GM18498 (cell line): Measurements from ENCODE around the gene CLPTM1.
A peak's percentile ranks its signal among the peaks of the same experiment; 100 is the strongest.
"Not testable (repeated sequence)": the region's sequence is repeated elsewhere in the genome, so short reads cannot be mapped to it uniquely, and the experiment has no call there.

Source experiments
- ATAC-seq: cut with Tn5 transposase; IDR thresholded peaks from one replicate; pipeline ENCODE4 v1.9.1; 2021; ENCODE audit warnings: mild to moderate bottlenecking, moderate library complexity; ENCODE audit not compliant: unreplicated experiment

CLPTM1 gene

DNA sequence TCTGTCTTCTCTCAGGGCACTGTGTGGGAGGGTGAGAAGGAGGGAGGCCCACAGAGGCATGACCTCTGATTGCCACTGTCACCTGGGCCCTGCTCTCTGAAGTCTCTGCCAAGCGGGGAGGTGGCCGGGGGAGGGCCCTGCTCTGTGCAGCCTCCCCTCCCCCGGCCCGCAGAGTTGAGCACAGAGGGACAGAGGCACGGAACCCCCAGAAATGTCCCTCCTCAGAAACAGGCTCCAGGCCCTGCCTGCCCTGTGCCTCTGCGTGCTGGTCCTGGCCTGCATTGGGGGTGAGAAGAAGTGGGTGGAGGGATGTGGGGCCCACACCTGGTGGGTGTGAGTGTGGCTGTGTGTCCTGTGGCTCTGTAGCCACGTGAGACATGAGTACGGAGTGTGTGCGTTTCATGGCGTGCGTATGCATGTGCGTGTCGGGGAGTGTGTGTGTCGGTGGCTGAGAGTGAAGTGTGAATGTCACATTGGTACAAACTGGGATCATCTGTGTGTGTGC, 13.1 kb upstream of the CLPTM1 start, which contains the start of gene APOC4:
Gene APOC4 (plus strand): TSS at position 171 of the 505 bp plus-strand sequence. CDS start 41 bp downstream, at position 212.
- ATAC-seq: no peak

DNA sequence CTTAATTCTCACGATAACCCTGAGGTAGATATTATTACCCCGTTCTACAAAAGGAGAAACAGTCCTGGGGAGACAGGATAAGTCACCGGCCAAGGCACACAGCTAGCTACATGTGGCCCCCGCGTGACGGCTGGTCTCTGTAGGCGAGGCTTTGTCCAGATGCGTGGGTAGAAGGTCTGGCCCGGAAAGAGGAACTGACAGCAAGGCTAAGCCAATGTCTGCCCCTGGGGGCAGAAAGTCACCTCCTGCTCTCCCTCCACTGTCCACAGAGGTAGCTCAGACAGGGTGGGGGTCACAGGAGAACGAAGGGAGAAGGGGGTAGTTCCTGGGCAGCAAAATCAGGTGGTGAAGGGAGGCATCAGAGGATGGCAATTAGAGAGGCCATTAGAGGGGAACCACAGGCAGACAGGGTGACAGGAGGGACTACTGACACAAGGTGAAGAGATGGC, 11.4 kb upstream of the CLPTM1 start:
- ATAC-seq: peak; percentile 67

DNA sequence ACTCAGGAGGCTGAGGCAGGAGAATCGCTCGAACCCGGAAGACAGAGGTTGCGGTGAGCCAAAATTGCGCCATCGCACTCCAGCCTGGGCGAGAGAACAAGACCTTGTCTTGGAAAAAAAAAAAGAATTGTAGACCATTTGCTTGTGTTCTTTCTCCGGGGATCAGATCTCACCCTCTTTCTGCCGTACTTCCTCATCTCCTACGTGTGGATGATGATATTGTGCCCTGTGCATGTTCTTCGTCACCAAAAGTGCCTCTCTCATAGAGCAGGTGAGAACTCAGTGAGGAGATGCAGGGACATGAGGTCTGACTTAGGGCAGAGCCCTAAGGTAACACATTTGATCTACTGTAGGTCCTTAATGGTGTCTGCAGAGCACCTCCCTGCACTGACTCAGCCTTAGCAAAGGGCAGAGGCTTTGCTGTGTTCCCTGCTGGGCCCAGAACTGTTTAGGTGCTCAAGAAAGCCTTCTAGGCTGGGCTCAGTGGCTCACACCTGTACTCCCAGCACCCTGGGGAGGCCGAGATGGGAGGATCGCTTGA, 8.1 kb upstream of the CLPTM1 start:
- no peak for ATAC-seq

DNA sequence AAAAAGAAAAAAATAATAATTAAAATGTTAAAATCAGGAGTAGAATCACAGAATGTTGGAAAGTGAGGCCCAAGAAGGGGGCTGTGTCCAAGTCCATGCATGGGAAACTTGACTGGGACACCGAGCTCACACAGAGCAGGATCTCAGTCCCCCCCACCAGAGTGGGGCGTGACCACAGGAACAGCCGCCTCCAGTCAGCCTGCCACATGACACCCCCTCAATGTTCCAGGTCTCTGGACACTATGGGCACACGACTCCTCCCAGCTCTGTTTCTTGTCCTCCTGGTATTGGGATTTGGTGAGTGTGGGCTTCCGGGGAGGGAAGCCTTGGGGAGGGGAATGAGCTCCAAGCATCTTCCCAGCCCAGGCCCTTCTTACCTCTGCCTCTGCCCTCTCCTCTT, 6.9 kb upstream of the CLPTM1 start:
- no peak for ATAC-seq

DNA sequence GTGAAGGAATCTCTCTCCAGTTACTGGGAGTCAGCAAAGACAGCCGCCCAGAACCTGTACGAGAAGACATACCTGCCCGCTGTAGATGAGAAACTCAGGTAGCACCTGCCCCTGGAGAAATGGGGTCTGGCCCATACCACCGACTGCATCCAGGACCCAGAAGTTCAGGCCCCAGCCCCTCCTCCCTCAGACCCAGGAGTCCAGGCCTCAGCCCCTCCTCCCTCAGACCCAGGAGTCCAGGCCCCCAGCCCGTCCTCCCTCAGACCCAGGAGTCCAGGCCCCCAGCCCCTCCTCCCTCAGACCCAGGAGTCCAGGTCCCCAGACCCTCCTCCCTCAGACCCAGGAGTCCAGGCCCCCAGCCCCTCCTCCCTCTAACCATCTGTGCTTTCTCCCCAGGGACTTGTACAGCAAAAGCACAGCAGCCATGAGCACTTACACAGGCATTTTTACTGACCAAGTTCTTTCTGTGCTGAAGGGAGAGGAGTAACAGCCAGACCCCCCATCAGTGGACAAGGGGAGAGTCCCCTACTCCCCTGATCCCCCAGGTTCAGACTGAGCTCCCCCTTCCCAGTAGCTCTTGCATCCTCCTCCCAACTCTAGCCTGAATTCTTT, 6.3 kb upstream of the CLPTM1 start:
- no peak for ATAC-seq

DNA sequence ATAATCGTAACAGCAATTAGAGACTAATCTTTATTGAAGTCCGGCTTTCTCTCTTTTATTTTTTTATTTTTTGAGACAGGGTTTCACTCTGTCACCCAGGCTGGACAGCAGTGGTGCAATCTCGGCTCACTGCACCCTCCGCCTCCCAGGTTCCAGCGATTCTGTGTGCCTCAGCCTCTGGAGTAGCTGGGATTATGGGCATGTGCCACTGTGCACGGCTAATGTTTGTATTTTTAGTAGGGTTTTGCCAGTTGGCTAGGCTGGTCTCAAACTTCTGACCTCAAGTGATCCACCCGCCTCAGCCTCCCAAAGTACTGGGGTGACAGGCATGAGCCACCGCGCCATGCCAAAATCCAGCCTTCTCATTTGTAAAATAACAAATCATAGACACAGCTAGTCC, 5.6 kb upstream of the CLPTM1 start:
- ATAC-seq: no peak

DNA sequence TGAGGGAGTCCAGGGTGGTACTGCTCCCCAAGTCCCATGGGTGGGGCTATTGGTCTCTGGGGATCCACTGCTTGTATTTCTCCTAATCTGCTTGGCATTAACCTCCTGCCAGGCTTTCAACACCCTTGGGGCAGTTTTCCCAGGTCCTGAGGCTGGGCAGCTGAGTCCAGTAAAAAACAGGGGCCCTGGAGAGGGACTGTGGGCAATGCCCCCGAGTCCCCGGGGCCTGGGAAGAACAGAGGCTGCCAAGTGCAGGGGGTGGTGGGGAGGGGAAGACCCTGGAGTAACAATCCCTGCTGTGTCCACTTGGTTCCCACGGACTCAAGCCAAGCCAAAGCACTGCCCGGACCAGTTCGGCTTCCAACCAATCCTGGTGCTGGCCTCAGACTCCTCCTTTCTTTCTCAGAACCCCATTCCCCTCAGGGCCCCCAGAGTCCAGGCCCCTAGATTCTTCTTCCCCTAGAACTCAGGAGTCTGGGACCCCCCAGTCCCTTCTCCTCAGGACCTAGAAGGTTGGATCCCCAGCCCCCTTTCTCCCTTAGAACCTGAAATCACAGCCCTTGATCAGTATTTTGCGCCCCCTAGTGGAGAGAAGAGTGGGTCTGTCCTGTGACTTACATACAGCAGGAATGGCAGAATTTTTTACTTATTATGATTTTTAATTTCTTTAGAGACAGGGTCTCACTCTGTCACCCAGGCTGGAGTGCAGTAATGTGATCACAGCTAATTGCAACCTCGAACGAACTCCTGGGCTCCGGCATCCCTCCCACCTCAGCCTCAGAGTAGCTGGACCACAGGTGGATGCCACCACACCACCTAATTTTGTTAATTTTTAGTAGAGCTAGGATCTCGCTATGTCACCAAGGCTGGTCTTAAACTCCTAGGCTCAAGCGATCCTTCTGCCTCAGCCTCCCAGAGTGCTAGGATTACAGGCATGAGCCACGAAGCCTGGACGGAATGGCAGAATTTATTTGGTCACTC, 3.7 kb upstream of the CLPTM1 start:
- ATAC-seq: no peak

DNA sequence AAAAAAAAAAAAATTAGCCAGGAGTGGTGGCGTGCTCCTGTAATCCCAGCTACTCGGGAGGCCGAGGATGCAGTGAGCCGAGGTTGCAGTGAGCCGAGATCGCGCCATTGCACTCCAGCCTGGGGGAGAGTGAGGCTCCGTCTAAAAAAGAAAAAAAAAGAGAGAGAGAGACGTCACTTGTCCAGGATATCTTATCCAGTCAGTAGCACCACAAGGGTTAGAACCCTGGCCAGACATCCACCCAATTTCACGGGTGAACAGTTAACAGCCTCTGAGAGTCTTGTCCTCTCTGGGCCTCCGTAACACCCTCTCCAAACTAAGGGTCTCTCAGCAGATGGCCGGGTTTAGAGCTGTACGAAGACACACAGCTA, 917 bp upstream of the CLPTM1 start:
- no peak for ATAC-seq

DNA sequence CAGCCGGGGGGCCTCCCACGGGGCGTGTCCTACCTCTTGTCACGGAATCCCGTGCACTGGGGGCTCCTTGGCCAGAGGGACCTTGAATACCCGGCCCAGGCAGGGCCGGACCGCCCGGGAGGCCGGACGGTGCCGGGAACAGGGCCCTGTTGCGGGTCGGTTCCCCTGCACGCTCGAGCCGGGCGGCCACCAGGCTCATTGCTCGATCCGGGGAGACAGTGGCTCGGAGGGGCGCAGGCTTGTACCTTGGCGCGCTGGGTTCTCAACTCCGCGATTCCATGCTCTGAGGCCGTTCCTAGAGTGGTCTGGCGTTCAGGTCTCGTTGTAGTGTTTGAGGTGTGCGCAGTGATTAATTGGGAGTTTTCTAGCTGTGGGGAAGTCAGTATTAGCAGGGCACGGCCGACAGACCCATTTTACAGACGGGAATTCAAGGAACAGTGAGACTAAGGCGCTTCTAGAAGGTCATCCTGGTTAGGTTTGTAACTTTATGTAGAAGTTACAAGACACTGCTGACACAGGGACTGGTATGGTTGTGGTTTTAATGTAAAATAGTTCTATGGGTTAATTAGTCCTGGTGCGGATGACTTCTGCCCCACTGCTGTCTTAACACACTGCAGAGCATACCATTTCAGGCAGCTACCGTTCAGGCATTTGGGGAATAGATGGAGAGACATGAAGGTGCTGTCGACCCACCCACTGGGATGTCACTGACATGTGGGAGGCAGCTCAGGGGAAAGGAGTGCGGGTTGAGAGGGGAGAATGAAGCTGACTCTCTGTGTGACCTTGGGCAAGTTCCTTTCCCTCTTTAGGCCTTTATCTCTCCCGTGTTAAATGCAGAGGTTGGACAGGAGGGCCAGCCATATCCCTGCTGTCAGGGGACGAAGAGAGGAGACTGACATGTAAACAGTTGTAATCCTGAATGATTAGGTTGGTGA, 592 bp downstream of the CLPTM1 start:
- ATAC-seq: no peak

DNA sequence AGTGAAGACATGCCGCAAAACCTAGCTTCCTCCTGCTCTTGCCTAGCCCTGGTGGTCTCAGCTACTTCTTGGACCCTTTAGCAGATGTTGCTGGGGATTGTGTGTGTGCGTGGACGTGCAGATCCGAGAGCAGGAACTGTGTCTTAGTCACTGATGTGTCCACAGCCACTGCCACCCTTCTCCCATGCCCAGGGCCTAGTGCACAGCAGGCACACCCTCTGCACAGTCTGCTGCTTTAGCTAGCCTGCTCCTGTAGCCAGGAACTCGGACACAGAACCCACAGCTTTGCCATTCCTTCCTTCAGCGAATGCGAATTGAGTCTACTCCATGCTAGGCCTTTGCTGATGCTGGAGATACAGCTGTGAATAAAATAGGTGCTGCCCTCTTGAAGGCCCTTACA, 2.3 kb downstream of the CLPTM1 start:
- ATAC-seq: no peak

DNA sequence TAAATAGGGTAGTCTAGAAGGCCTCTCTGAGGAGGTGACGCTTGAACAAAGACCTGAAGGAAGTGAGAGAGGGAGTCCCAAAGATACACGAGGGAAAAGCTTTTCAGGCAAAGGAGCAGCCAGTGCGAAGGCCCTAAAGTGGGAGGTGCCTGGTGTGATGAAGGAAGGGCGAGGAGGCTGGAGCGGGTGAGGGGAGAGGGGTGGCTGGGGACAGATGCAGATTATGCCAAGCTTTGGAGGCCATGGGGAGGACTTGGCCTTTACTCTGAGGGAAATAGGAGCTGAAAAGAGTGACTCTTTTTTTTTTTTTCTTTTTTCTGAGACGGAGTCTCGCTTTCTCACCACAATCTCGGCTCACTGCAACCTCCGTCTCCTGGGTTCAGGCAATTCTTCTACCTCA, 2.9 kb downstream of the CLPTM1 start:
- no peak for ATAC-seq

DNA sequence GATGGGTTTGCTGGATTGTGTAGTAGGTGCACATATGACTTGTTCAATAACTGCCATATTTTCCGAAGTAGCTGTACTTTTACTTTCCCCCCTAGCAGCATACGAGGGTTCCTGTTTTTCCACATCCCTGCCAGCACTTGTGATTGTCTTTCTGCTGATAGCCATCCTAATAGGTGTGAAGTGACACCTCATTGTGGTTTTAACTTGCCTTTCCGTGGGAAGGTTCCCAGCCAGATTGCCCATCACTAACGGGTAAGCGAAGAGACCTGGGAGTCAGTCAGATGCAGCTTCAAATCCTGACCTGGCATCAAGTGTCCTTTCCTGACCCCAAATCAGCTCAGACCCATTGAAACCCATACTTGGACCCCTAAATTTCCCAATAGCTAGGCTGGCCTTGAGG, 4.5 kb downstream of the CLPTM1 start:
- no peak for ATAC-seq

DNA sequence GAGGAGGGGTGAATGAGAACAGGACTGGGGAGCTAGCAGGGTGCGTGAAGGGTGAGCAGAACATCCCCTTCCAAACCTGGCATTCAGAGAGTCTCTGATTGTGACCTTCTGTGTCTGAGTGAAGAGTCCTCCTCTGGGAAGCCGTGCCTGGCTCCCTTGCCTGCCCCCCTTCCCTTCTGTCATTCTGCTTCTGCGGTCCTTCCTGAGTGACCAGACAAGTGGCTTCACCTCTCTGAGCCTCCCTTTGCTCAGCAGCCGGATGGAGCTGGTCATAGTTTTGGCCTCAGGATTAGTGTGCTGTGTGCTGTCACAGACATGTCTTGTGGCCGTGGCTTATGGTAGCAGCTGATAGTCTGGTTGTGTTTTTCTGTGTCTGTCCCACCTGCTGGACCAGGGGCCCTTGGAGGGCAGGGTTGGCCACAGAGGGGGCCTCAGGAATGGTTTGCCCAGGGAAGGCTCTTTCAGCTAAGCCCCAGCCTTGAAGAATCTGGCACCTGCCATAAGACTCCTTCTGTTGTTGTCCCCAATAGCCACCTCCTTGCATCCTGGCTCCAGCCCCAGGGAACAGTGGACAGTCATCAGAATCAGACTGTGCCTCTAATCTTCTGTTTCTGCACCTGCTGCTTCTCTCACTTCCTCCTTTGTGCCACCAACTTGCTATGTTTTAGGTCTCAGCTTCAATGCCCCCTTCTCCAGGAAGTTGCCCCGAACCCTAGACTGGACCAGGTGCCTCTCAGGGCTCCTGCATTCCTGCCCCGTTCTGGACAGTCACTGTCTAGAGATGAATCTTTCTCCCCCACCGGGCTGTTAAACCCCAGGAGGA, 5.9 kb downstream of the CLPTM1 start:
- ATAC-seq: no peak

DNA sequence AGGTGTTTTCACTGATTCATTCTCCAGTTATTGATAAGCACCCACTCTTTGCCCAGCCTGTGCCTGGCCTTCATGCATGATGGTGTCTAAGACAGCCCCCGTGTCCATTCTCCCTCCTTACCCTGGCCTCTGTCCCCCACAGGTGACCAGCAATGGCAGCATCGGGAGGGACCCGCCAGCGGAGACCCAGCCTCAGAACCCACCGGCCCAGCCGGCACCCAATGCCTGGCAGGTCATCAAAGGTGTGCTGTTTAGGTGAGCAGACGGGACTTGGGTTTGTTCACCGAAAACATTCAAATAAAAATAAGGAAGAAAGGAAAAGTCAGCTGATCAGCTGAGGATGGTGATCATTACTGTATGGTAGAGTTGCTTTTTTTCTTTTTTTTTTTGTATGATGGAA, 6.6 kb downstream of the CLPTM1 start:
- ATAC-seq: no peak

DNA sequence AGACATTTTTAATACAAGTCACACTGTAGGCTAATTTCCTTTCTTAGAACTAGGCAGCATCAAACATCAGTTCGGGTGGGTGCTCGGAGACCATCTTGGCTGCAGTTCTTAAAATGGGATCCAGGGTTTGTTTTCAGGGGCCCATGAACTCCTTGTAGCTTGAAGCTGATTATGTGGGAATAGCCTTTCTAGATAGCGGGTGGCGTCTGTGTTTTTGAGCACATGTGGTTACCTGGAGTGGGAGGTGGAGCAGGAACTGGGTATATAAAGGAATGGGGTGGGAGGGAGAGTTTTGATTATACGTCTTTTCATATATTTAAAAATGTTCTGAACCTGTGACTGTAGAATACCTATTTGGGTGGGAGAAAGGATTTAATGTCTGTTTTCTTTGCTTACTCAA, 12.9 kb downstream of the CLPTM1 start:
- no peak for ATAC-seq

DNA sequence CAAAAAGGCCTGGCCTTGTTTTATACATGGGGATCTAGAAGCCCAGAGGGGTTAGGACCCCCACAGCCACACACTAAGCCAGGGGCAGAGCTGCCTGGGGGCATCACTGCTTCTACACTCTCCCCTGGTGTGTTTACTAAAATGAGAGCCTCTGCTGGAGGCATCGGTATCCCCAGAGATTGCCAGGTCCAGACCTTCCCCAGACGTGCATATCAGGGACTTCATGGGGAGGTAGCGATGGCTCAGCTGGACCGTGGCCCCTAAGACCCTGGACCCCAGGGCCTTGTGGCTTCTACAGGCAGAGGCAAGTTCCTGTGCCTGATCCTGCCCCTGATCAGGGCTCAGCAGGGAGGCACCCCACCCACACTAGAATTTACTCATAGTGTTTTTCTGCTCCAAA, 13.5 kb downstream of the CLPTM1 start:
- no peak for ATAC-seq

DNA sequence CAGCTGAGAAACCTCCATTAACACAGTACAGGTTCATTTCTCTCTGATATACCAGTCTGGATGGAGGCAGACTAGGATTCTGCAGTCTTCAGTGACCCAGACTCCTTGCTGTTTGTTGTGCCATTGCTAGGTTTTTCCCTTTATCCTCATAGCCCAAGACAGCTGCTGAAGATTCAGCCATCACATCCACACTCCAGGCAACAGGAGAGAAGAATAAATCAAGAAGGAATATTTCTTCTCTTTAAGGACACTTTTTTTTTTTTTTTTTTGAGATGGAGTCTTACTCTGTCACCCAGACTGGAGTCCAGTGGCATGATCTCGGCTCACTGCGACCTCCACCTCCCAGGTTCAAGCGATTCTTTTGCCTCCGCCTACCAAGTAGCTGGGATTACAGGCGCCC, 14.3 kb downstream of the CLPTM1 start:
- ATAC-seq: no peak

DNA sequence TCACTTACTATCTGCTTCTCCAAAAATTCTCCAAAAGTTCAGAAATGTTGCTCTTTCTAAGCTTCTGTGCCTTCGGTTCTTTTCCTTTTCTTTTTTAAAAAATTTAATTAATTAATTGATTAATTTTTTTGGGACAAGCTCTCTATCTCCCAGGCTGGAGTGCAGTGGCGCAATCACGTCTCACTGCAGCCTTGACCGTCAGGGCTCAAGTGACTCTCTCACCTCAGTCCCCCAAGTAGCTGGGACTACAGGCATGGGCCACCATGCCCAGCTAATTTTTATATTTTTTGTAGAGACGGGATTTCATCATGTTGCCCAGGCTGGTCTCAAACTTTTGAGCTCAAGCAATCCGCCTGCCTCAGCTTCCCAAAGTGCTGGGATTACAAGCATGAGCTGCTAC, 16.3 kb downstream of the CLPTM1 start:
- not testable (repeated sequence) for ATAC-seq

DNA sequence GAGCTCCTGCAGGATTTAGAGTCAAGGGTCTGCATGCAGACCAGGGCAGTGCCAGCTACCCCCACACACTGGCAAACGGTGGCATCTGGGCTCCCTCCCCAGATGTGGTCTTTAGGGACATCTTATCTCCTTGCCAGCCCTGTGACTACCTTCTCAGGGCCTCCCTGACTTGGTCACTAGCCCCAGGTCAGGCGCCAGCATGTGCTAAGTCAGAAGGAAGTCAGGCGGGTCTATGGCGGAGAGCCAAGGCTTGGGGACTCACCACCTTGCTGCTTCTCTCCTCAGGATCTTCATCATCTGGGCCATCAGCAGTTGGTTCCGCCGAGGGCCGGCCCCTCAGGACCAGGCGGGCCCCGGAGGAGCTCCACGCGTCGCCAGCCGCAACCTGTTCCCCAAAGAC, 17.6 kb downstream of the CLPTM1 start:
- ATAC-seq: no peak
